G401.6 (cell line): ENCODE results near the gene CRY1.
A peak's percentile ranks its signal among the peaks of the same experiment; 100 is the strongest.

Experiments used
- FAIRE-seq: peaks from 2 replicates; lab custom pipeline; 2012; peaks lifted over from hg19 to GRCh38; lab: Jason Lieb, UNC

CRY1 gene

DNA sequence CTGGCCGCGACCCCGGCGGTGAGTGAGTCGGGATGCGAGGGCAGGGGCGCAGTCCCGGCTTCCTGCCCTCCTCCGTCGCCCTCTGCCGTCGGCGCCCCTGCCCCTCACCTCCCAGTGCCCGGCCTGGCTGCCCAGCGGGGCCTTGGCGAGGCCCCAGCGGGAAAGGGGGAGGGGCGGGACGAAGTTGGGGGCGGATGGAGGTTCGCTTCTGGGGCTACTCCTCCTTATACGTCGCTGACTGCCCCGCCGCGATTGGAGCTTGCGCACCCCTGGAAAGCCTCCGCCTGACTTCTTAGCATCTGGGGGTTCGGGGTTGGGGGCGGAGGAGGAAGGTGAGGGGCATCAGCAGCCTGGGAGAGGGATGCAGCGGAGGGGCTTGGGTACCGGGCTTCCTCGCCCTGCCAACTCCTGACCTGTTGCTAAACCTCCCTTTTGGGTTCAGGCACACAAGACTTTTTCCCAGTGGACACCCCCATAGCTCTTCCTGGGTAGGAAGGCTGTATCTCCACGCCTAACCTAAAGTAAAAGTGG lies 137.2 kb downstream of the CRY1 start:
- no peak for FAIRE-seq

DNA sequence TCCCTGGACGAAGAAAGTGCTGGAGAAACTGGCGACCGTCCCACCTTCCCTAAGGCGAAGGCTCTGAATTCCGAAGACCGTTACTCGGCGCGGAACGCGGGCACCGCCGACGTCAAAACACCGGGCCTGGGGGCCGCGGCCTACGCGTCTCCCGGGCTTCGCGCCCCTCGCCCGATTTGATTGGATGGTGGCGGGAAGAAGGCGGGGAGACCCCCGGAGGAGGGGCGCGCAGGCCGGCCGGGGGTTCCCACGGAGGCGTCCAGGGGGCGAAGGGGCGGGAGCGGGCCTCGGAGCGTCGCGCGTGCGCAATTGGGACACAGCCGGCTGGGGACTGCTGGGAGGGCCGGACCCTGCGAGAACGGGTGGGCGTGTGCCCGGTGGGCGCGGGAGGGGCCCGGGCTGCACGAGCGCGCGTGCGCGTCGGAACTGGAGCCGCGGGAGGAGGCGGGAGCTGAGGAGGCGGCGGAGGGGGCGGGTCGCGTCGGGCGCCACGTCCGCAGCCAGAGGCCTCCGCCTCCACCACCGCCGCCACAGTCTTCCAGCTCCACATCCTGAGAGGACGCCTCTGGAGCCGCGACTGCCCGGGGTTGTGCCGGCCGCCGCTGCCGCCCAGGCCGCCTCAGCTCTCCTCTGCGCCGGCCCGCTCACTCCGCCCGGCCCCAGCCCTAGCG lies 137.8 kb downstream of the CRY1 start, which contains the start of gene TMEM263:
TSS of gene TMEM263 (plus strand) at position 531 of the 671 bp plus-strand sequence. CDS start 11,210 bp downstream, outside the sequence.
- FAIRE-seq, result peak; percentile 33

GRCh38 chr12:106954462-106955376 lies 138.6 kb downstream of the CRY1 start:
- no peak for FAIRE-seq

DNA sequence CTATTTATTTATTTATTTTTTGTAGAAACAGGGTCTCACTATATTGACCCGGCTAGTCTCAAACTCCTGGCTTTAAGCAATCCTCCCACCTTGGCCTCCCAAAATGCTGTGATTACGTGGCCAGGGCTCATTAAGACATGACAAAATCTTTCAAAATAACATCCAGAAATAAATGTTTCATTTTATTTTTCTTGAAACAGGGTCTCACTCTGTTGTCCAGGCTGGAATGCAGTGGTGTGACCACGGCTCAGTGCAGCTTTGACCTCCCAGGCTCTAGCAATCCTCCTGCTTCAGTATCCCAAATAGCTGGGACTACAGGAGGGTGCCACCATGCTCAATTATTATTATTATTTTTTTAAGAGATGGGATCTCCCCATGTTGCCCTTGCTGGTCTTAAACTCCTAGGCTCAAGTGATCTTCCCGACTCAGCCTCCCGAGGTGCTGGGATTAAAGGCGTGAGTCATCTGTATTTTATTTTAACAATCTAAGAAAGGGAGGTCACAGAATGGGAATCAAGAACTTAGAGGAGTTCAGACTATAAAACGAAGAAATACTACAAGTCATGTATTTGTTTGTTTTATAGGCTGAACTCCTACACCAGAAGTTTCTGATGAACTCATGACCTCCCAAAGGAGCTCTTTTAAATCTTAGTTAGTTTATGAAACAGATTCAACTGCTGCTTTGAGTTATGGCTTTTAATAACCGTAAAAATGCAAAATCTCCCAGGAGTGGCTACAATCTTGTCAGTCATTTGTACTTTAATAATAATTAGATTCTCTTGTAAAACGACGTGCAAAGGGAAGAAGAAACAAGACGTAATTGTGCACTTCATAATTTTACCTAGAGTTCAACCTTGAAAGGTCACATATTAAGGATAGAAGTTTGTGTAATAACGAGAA lies 139.7 kb downstream of the CRY1 start:
- no peak for FAIRE-seq

GRCh38 chr12:106950591-106950990 lies 142.8 kb downstream of the CRY1 start:
- no peak for FAIRE-seq

DNA sequence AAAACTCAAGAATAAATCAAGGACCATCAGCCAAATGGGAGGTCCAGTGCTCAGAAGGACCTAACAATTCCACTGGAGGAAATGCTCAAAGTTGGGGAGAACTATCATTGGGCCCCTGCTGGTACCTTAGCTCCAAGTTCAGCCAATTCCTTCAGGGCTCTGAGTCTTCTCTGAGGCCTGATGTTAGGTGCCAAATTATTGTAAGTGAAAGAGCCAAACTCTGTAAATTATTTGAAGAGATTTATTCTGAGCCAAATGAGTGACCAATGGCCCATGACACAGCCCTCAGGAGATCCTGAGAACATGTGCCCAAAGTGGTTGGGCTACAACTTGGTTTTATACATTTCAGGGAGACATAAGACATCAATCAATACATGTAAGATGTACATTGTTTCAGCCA lies 145.9 kb downstream of the CRY1 start:
- no peak for FAIRE-seq

DNA sequence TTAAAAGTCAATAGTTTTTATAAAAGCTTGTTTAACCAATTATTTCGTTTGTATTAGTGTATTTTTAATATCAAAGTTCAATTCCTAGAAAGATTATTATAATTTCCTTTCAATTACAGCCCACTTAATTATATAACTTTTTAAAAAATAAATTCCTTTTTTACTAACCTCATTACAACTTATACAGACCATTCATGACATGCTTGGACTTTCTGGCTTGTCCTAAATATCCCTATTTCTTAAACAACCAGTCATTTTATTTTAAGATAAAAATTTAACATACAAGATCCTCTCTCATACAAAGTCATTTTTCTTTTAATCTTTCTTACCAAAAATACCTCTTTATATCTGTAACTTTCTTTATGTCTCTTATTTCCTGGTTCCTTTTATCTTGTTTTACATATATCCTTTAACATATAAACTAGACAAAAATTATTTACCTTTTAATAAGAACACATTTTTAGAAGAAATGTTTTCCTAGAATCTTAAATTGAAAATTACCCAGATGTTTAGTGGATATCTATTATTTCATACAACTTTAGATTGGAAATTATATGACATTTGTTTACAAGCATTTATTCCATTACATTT lies 148.0 kb downstream of the CRY1 start:
- FAIRE-seq, result peak; percentile 94

DNA sequence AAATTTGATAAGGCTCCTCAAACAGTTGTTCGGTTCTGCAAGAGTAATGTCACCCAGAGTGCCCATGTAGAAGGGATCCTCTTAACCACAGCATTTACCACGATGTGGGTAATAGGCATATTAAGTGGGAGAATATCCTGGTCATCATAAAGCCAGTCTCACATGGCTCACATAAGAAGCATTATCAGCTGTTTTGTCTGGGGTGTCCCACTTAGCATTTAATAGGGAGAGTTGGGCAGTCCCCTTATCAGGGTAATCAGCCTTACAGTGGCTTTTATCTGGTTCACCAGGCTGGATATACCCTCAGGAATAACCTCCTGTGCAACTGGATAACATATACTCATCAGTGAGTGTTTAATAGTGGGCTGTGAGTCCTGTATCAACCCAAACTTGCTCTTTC lies 150.6 kb downstream of the CRY1 start:
- FAIRE-seq, result no peak

- no peak for FAIRE-seq
Observed at GRCh38 chr12:106941481-106942156, 151.7 kb downstream of the CRY1 start.
